Psoas muscle (tissue), 8 donors: ENCODE data around the gene ARV1. TPM values are rescaled to one million over a fixed set of nuclear protein-coding genes. Genes with fewer than 3 reads are reported as not detected.

ENCODE experiments used
- ATAC-seq, 4 donors: fragments of 200-7000 bp; cut with Tn5 transposase; one replicate each; pipeline ENCODE4 v1.9.1; 2020; ENCODE audit warnings: moderate library complexity in 3 of 4, mild to moderate bottlenecking in 2 of 4
- DNase-seq, 2 donors: peaks; one replicate each; pipeline ENCODE4 v3.0.0-alpha.2; 2020
- H3K27ac ChIP-seq: fragments of 200-600 bp; one replicate; pipeline ENCODE4 v1.8.0; 2022
- H3K27me3 ChIP-seq, 3 donors: fragments of 200-600 bp in 1 of 3; one replicate each; pipeline versions ENCODE4 v1.6.1 to v1.8.0; 2013 to 2022; ENCODE audit warnings: low read length in 2 of 3, mild to moderate bottlenecking in 2 of 3, moderate library complexity in 1 of 3; ENCODE audit not compliant: insufficient read depth in 3 of 3
- H3K36me3 ChIP-seq, 2 donors: fragments of 200-600 bp in 1 of 2; one replicate each; pipeline versions ENCODE4 v1.6.1 to v1.8.0; 2013 to 2022; ENCODE audit warnings: low read depth in 1 of 2, mild to moderate bottlenecking in 1 of 2, moderate library complexity in 1 of 2; ENCODE audit not compliant: insufficient read depth in 1 of 2
- H3K4me1 ChIP-seq: fragments of 200-600 bp; one replicate; pipeline ENCODE4 v1.8.0; 2022
- H3K4me3 ChIP-seq: fragments of 200-600 bp; one replicate; pipeline ENCODE4 v1.8.0; 2022; ENCODE audit warnings: mild to moderate bottlenecking
- H3K9me3 ChIP-seq: fragments of 200-600 bp; one replicate; pipeline ENCODE4 v1.8.0; 2022
- CTCF ChIP-seq: fragments of 200-600 bp; IDR thresholded peaks from one replicate; pipeline ENCODE4 v1.8.0; 2022; ENCODE audit warnings: antibody characterized with exemption
- WGBS, 3 donors: extraction: QIAGEN DNeasy Blood & Tissue Kit; methylation state at CpG; one replicate each; pipeline versions ENCODE4 v1.1.6 to v1.1.7; 2013; 5-methylcytosine and 5-hydroxymethylcytosine counted together
- intact Hi-C, 2 donors: fragments of 100-400 bp; cut with DNase I; formaldehyde crosslinking; loops; one replicate each; pipeline versions ENCODE4 v1.11.0 to v1.14.2; 2022
- polyA plus RNA-seq, 3 donors: library from polyadenylated mRNA; stranded (reverse); fragments of 200-250 nt; gene quantifications; one replicate each; pipeline ENCODE4 v1.2.3, GENCODE V29; 2013
- total RNA-seq, 4 donors: library from RNA; stranded (reverse); fragmentation: NEBNext Ultra II Directional in 2 of 4; extraction: Animal tissue kit (Norgen Biotek cat#: 25700) in 2 of 4; gene quantifications; one replicate each; pipeline versions ENCODE4 v1.2.1 to v1.2.4, GENCODE V29; 2021 to 2023
- donor health status: healthy with polysubstance abuse.
- donor health status: DM: no; HTN: no; CAD: no; lungs with moderate emphysema.
- donor health status: Bipolar disorder and iron deficiency.
- donor health status: healthy.
- donor health status: DM: yes; HTN: yes; CAD: no.
- donor health status: DM: no; HTN: no; CAD: no.
- donor health status: DM: no; HTN: no; CAD: no.
- donor health status: DM: yes; HTN: yes; CAD: no.

The ARV1 gene
- total and polyA plus RNA-seq, 7 donors = 7.9 to 22.5 (median 13.9) TPM

DNA sequence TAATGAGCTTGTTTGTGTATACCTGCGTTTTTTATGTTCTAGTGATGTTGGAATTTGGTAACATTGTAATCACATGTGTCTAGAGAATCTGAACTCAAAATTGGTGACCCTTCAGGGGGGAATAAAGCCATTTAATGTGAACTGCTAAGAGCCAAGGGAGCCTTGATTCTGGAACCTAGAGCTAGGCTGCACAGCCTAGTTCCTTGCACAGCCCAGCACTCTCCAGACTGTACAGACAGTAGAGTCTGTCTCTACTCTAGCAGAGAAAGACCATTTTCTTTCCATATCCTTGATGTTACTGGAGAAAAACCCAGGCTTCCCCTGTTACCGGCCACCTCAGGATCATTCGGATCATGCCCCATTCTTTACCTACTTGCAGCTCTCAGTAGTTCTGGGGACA lies 8.6 kb downstream of the ARV1 start:
- no peak overlapping the region for H3K27ac ChIP-seq
- intact Hi-C loops = no loop called here
- H3K36me3 ChIP-seq = peaks cover 4 to 54% of the 10 kb centered on the region in 2 donors
- H3K9me3 ChIP-seq = no peaks in the 10 kb centered on the region
- no peak overlapping the region for H3K4me3 ChIP-seq
- H3K4me1 ChIP-seq = no peaks in the 10 kb centered on the region
- no peaks in the 10 kb centered on the region for H3K27me3 ChIP-seq
- no peak for ATAC-seq
- TF ChIP-seq CTCF = no peak
- no peak for DNase-seq
- 85 to 99% (median 90%) methylated on average over 3 of the region's 3 CpGs for WGBS, 3 donors

- WGBS, 3 donors = 83 to 94% (median 84%) methylated on average over 7 of the region's 7 CpGs
- Histone ChIP-seq H3K27me3 (no peaks in the 10 kb centered on the region), H3K4me1 (no peaks in the 10 kb centered on the region), H3K27ac (no peak overlapping the region), H3K4me3 (no peak overlapping the region), H3K36me3 (peaks cover 10 to 87% of the 10 kb centered on the region in 2 donors), H3K9me3 (no peaks in the 10 kb centered on the region)
- TF ChIP-seq CTCF = no peak
- DNase-seq = no peak
- ATAC-seq = no peak
- intact Hi-C loops = no loop called here
Measured at GRCh38 chr1:230992100-230992774, 13.3 kb downstream of the ARV1 start.

DNA sequence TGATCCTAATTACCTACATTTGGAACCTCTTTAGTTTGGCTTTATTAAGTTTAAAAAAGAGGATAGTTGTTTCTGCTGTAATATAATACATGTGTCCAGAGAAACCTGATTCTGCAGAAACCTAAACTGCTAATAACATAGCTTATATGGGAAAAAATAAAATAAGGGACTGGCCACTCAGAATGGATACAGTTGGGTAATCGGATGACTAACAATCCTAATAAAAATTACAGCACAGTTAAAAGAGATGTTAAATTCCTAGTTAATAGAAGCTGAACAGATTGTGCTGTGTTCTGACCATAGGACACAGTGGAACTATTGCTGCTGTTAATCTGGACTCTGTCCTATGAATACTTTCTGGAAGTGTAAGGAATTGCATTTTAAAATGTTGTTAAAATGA lies 16.0 kb downstream of the ARV1 start:
- Histone ChIP-seq H3K4me3 (no peak overlapping the region), H3K27me3 (no peaks in the 10 kb centered on the region), H3K9me3 (no peaks in the 10 kb centered on the region), H3K27ac (no peak overlapping the region), H3K36me3 (peaks cover 23 to 97% of the 10 kb centered on the region in 2 donors), H3K4me1 (no peaks in the 10 kb centered on the region)
- no peak for ATAC-seq
- DNase-seq = no peak
- no peak for TF ChIP-seq CTCF
- WGBS, 3 donors = 77 to 99% (median 87%) methylated on average over 1 of the region's 1 CpG
- intact Hi-C loops = no loop called here

DNA sequence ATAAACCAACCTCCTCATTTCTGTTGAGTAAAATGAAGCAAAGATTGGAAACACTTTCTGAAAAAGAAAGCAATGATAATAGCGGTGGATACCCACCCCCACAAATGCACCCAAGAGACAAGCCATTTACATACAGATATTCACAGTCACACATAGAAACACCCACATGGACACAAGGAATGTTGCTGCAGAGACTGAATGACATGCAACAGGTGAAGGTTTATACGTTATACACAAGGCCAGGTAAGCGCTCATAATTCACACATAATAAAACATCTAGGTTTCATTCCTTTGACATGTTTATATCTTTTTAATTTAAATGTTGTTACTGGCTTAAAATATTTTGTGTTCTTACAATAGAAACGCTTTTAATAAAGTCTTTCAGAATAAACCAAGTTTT lies 21.3 kb downstream of the ARV1 start:
- intact Hi-C loops = no loop called here
- no peak overlapping the region for H3K27ac ChIP-seq
- peaks cover 26 to 70% of the 10 kb centered on the region in 2 donors for H3K36me3 ChIP-seq
- no peak for ATAC-seq
- H3K4me1 ChIP-seq = no peaks in the 10 kb centered on the region
- H3K27me3 ChIP-seq = no peaks in the 10 kb centered on the region
- 86 to 92% (median 89%) methylated on average over 4 of the region's 4 CpGs for WGBS, 3 donors
- TF ChIP-seq CTCF = no peak
- no peak overlapping the region for H3K4me3 ChIP-seq
- peaks cover 11% of the 10 kb centered on the region for H3K9me3 ChIP-seq
- DNase-seq = no peak

- Histone ChIP-seq H3K36me3 (peaks cover 26 to 66% of the 10 kb centered on the region in 2 donors), H3K9me3 (peaks cover 15% of the 10 kb centered on the region), H3K4me3 (no peak overlapping the region), H3K27ac (no peak overlapping the region), H3K27me3 (no peaks in the 10 kb centered on the region), H3K4me1 (no peaks in the 10 kb centered on the region)
- no peak for TF ChIP-seq CTCF
- no peak for DNase-seq
- intact Hi-C loops = no loop called here
- no peak for ATAC-seq
- 94 to 100% (median 98%) methylated on average over 1 of the region's 1 CpG for WGBS, 3 donors
Measured at GRCh38 chr1:231000639-231001038, 21.7 kb downstream of the ARV1 start.
